MCF 10A (cell line): ENCODE measurements around the gene IL17REL. TPM values are rescaled to one million over a fixed set of nuclear protein-coding genes. Genes with fewer than 3 reads are reported as not detected.

Experiments
- BruUV-seq: library from RNA; stranded (reverse); fragments of 400-500 nt; replicated peaks from 2 replicates; lab custom pipeline; 2021; lab: Mats Ljungman, UMichigan
- CTCF ChIA-PET: fragments of 300-600 bp; sonication (Branson Sonifier 250); formaldehyde crosslinking; extraction: SDS; loops from one replicate; lab custom pipeline; 2021; ENCODE audit warnings: antibody characterized with exemption, inconsistent platforms; lab: Yijun Ruan, JAX
- POLR2A ChIA-PET: fragments of 300-600, 350-650 bp; sonication (Branson Sonifier 250); formaldehyde crosslinking; extraction: SDS; loops from one replicate; lab custom pipeline; 2020; ENCODE audit warnings: antibody characterized with exemption, inconsistent platforms; lab: Yijun Ruan, JAX
- DNase-seq: peaks from one replicate; pipeline ENCODE4 v3.0.0-alpha.2; 2018; ENCODE audit not compliant: unreplicated experiment
- H3K27ac Mint-ChIP-seq: one replicate; pipeline ENCODE4 v1.8.0; 2022; ENCODE audit warnings: mild to moderate bottlenecking, low read depth, mixed read lengths; ENCODE audit not compliant: unreplicated experiment
- H3K27me3 Mint-ChIP-seq: one replicate; pipeline ENCODE4 v1.8.0; 2022; ENCODE audit warnings: mixed read lengths; ENCODE audit not compliant: insufficient read depth, unreplicated experiment
- H3K36me3 Mint-ChIP-seq: one replicate; pipeline ENCODE4 v1.8.0; 2022; ENCODE audit warnings: mild to moderate bottlenecking, moderate library complexity, mixed read lengths; ENCODE audit not compliant: insufficient read depth, unreplicated experiment
- H3K4me1 Mint-ChIP-seq: one replicate; pipeline ENCODE4 v1.8.0; 2022; ENCODE audit warnings: mixed read lengths; ENCODE audit not compliant: insufficient read depth, unreplicated experiment
- H3K4me3 Mint-ChIP-seq: one replicate; pipeline ENCODE4 v1.8.0; 2022; ENCODE audit warnings: mild to moderate bottlenecking, moderate library complexity, mixed read lengths; ENCODE audit not compliant: unreplicated experiment
- H3K9me3 Mint-ChIP-seq: one replicate; pipeline ENCODE4 v1.8.0; 2022; ENCODE audit warnings: mixed read lengths; ENCODE audit not compliant: unreplicated experiment
- intact Hi-C: fragments of 100-400 bp; cut with micrococcal nuclease; formaldehyde crosslinking; loops from 2 replicates; pipeline ENCODE4 v1.14.1; 2022
- total RNA-seq: library from RNA; stranded (reverse); gene quantifications from 2 replicates; pipeline ENCODE4 v1.2.3, GENCODE V29; 2022
- TF ChIP-seq, protein P1 (sequence below): fragments of 200-600 bp; IDR thresholded peaks from one replicate; pipeline ENCODE4 v1.8.0; 2022; ENCODE audit warnings: antibody characterized with exemption, mild to moderate bottlenecking; ENCODE audit not compliant: unreplicated experiment

The IL17REL gene
- total RNA-seq, 1 experiment from 2014 or later: not detected

DNA sequence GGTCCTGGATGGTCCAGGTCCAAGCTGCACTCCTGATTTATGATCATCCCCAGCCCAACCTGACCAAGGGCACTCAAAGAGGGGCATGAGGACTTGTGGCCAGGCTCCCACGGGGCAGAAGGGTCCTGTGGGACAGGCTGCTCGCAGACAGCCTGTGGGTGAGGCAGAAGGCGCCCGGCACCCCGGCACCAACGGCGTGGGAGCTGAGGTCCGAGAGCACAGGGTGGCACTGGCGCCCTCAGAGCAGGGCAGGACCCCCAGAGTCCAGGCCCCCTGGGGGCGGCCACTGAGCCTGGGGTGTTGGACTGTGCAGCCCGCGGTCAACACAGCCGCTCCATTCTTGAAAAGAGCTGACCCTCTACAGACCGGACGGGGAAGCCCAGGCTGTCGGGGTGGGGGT, 3.3 kb downstream of the IL17REL start:
- no peak overlapping the region for H3K4me3 Mint-ChIP-seq
- no peaks in the 10 kb centered on the region for H3K4me1 Mint-ChIP-seq
- ChIA-PET POLR2A (no interaction called here), CTCF (interaction anchor here (2.3 kb wide), 1 partner anchor 22 kb away, joined by 5 read pairs; no protein-coding TSS in a partner anchor)
- H3K9me3 Mint-ChIP-seq: no peaks in the 10 kb centered on the region
- TF ChIP-seq, protein P1, sequence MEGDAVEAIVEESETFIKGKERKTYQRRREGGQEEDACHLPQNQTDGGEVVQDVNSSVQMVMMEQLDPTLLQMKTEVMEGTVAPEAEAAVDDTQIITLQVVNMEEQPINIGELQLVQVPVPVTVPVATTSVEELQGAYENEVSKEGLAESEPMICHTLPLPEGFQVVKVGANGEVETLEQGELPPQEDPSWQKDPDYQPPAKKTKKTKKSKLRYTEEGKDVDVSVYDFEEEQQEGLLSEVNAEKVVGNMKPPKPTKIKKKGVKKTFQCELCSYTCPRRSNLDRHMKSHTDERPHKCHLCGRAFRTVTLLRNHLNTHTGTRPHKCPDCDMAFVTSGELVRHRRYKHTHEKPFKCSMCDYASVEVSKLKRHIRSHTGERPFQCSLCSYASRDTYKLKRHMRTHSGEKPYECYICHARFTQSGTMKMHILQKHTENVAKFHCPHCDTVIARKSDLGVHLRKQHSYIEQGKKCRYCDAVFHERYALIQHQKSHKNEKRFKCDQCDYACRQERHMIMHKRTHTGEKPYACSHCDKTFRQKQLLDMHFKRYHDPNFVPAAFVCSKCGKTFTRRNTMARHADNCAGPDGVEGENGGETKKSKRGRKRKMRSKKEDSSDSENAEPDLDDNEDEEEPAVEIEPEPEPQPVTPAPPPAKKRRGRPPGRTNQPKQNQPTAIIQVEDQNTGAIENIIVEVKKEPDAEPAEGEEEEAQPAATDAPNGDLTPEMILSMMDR: no peak
- BruUV-seq: no TSS peak
- no peak overlapping the region for H3K27ac Mint-ChIP-seq
- no peak for DNase-seq
- no peaks in the 10 kb centered on the region for H3K27me3 Mint-ChIP-seq
- no peaks in the 10 kb centered on the region for H3K36me3 Mint-ChIP-seq
- intact Hi-C loops: no loop called here

DNA sequence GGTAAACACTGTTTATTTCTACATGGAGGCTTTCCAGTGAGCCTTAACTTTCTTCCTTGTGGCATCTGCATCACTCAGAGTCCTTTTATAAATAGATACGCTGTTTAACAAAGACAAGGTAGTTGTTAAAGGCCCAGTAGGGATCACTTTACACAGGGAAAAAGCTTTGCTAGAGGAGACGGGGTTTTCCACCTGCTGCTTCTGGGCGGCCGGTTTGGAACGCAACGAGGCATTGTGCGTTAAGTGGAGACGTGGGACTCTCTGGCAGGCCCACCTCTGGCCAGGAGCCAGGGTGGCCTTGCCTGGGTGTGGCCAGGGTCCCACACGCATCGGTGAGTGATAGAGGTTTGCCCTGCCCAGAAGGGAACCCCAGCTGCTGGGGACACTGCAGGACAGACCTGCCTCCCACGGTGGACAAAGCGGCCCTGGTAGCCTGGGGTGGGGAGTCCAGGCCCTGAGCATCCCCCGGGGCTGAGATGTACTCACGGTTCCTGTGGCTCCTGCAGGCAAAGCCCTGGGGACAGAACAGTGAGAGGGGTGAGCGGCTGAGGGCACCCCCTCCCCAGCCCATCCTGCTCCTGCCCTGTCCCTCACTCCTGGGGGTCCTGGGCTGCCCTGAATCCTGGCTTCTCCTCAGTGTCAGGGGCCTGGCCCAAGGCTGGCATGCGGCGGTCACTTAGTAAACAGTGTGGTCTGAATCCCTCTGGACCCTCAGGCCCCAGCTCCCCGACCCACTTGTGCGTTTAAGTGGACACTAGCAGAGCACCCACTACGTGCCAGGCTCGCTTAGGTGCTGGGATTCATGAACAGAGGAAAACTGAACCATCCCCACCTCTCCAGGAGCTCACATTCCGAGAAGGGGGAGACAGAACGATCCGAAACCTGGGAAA, 4.2 kb downstream of the IL17REL start:
- intact Hi-C loops: no loop called here
- ChIA-PET POLR2A (no interaction called here), CTCF (interaction anchor here (1.0 to 2.3 kb wide), 2 partner anchors 21 to 22 kb away, joined by 4 to 5 read pairs; no protein-coding TSS in a partner anchor)
- no peak overlapping the region for H3K4me3 Mint-ChIP-seq
- H3K9me3 Mint-ChIP-seq: no peaks in the 10 kb centered on the region
- H3K27ac Mint-ChIP-seq: no peak overlapping the region
- TF ChIP-seq, protein P1: no peak
- no peak for DNase-seq
- H3K27me3 Mint-ChIP-seq: no peaks in the 10 kb centered on the region
- no TSS peak for BruUV-seq
- H3K36me3 Mint-ChIP-seq: no peaks in the 10 kb centered on the region
- H3K4me1 Mint-ChIP-seq: no peaks in the 10 kb centered on the region

- ChIA-PET POLR2A (interaction anchor here (0.6 to 0.8 kb wide), 2 partner anchors 20 to 40 kb away, joined by 3 read pairs; no protein-coding TSS in a partner anchor), CTCF (interaction anchor here (1.0 to 2.3 kb wide), 2 partner anchors 22 to 24 kb away, joined by 4 to 5 read pairs; no protein-coding TSS in a partner anchor)
- no peaks in the 10 kb centered on the region for H3K36me3 Mint-ChIP-seq
- no peak for DNase-seq
- TF ChIP-seq, protein P1: no peak
- H3K9me3 Mint-ChIP-seq: no peaks in the 10 kb centered on the region
- H3K4me1 Mint-ChIP-seq: no peaks in the 10 kb centered on the region
- BruUV-seq: no TSS peak
- intact Hi-C loops: no loop called here
- H3K4me3 Mint-ChIP-seq: no peak overlapping the region
- H3K27ac Mint-ChIP-seq: no peak overlapping the region
- no peaks in the 10 kb centered on the region for H3K27me3 Mint-ChIP-seq
Observed at GRCh38 chr22:50007057-50007511, 5.5 kb downstream of the IL17REL start.

DNA sequence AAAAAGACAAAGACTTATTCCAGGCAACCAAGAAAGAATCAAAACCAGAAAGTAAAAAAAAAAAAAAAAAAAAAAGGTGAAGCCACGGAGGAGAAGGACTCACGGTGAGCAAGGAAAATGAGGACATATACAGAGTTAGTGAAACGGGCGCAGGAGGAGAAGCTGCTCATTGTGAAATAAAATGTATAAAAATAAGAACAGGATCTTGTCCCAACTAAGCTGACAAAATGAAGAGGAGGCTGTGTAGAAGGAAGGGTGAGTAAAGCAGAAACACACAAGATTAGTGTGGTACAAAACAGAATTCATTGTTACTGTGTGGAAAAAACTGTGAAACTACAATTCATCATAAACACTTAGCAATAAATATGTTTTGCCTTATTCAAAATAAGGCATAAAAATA, 7.6 kb downstream of the IL17REL start:
- no peak overlapping the region for H3K4me3 Mint-ChIP-seq
- intact Hi-C loops: no loop called here
- H3K36me3 Mint-ChIP-seq: no peaks in the 10 kb centered on the region
- H3K4me1 Mint-ChIP-seq: no peaks in the 10 kb centered on the region
- H3K9me3 Mint-ChIP-seq: no peaks in the 10 kb centered on the region
- ChIA-PET POLR2A (interaction anchor here (0.6 to 1.2 kb wide), 4 partner anchors 22 to 195 kb away, joined by 3 to 7 read pairs (median 4); partner anchors contain the start of genes ALG12 and CRELD2), CTCF (interaction anchor here (0.6 to 1.9 kb wide), 2 partner anchors 11 to 30 kb away, joined by 6 to 9 read pairs; no protein-coding TSS in a partner anchor)
- no TSS peak for BruUV-seq
- no peak overlapping the region for H3K27ac Mint-ChIP-seq
- TF ChIP-seq, protein P1: no peak
- no peaks in the 10 kb centered on the region for H3K27me3 Mint-ChIP-seq
- DNase-seq: no peak
